T47D (cell line): ENCODE data around the gene FRK.
"Not testable (repeated sequence)": the region's sequence is repeated elsewhere in the genome, so short reads cannot be mapped to it uniquely, and the experiment has no call there.

Experiments used
- DNase-seq, 2 experiments: peaks; one replicate each; pipeline versions ENCODE4 v3.0.0 to v3.0.0-alpha.2; 2011 to 2012; ENCODE audit warnings: low read depth in 1 of 2, low spot score in 1 of 2
- JUND ChIP-seq: IDR thresholded peaks from 2 replicates; pipeline ENCODE4 v1.6.1; 2012; ENCODE audit warnings: low read depth
- in situ Hi-C: cut with HindIII; loops from 2 replicates; pipeline ENCODE4 v1.10.0; 2016; ENCODE audit warnings: low sequenced_read_pairs, low pct_unique_long_range_greater_than_20kb

FRK gene

GRCh38 chr6:116060572-116061283 is at the start of gene FRK:
Gene FRK (minus strand): TSS chr6:116060891. CDS start chr6:116060311, 580 bp downstream.
- no peak for TF ChIP-seq JUND
- in situ Hi-C loops = no loop called here
- DNase-seq = peak in 1 of 2 experiments; percentile 58

GRCh38 chr6:116108836-116109235 is 48.1 kb upstream of the FRK start:
- in situ Hi-C loops = no loop called here
- no peak for TF ChIP-seq JUND
- DNase-seq = no peak

- in situ Hi-C loops = no loop called here
- DNase-seq = no peak
- TF ChIP-seq JUND = no peak
Observed at GRCh38 chr6:116106146-116106545, 45.5 kb upstream of the FRK start.

GRCh38 chr6:116105247-116105646 is 44.6 kb upstream of the FRK start:
- TF ChIP-seq JUND = no peak
- in situ Hi-C loops = no loop called here
- DNase-seq = no peak

- no peak for TF ChIP-seq JUND
- in situ Hi-C loops = no loop called here
- DNase-seq = no peak
Observed at GRCh38 chr6:116104636-116105035, 43.9 kb upstream of the FRK start.

GRCh38 chr6:116102873-116103272 is 42.2 kb upstream of the FRK start:
- DNase-seq = no peak
- in situ Hi-C loops = no loop called here
- no peak for TF ChIP-seq JUND

- no peak for TF ChIP-seq JUND
- no peak for DNase-seq
- in situ Hi-C loops = no loop called here
Observed at GRCh38 chr6:116101790-116102189, 41.1 kb upstream of the FRK start.

GRCh38 chr6:116101302-116101718 is 40.6 kb upstream of the FRK start:
- in situ Hi-C loops = no loop called here
- DNase-seq = no peak
- no peak for TF ChIP-seq JUND

GRCh38 chr6:116100419-116101301 is 40.0 kb upstream of the FRK start, which contains the start of gene NT5DC1:
Gene NT5DC1 (plus strand): TSS chr6:116100853. CDS start chr6:116100931, 78 bp downstream.
- peak; percentile 77 to 83 for DNase-seq
- in situ Hi-C loops = no loop called here
- no peak for TF ChIP-seq JUND

- no peak for DNase-seq
- TF ChIP-seq JUND = no peak
- in situ Hi-C loops = no loop called here
Observed at GRCh38 chr6:116099036-116099435, 38.3 kb upstream of the FRK start.

- in situ Hi-C loops = no loop called here
- no peak for DNase-seq
- TF ChIP-seq JUND = no peak
Observed at GRCh38 chr6:116096979-116097816, 36.5 kb upstream of the FRK start.

GRCh38 chr6:116096048-116096759 is 35.5 kb upstream of the FRK start:
- DNase-seq, in situ Hi-C loops: not testable (repeated sequence)
